ENCODE measurements around the gene ANTXR2.

DNA sequence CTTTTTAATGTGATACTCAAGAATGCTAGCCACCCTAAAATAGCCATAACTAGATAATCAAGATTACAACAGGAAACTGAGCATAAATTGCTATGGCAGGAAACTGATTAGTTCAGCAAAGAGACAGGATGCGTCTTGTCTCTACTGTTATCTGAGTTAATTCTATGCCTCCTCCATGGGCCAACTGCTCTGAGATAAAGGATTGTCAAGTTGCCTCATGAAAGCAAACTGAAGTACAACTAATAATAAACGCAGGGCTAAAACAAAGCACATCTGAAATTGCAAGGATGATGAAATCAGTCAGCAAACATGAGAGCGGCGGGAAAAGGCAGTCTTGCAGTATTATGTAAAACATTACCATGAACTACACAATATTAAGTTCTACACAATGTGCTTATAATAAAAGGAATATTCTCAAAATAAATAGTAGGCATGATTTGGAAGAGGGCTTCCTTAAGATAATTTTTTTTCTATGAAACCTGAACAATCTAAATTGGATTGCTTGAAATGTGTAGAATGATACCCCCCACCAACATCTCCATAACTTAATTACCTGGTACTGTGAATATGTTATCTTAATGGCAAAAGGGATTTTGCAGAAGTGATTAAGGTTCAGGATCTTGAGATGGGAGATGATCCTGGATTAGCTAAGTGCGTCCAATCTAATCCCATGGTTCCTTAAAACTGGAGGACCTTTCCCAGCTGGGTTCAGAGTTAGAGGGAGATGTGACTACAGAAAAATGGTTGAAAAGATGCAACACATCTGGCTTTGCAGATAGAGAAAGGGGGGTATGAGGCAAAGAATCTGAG, 65.9 kb downstream of the ANTXR2 start:
- TF ChIP-seq RAD21 (IDR thresholded peaks at IDR 0.05 in 1 of 2, conservative IDR thresholded peaks at IDR 0.05 in 1 of 2; ENCODE audit: low read depth in 2 of 2, low read length in 2 of 2) (no peak), BCL11A (IDR thresholded peaks at IDR 0.05; ENCODE audit: low read depth in 2 of 2, low read length in 2 of 2) (no peak), CREB1 (IDR thresholded peaks at IDR 0.05) (no peak)
- TF ChIP-seq, protein P1, sequence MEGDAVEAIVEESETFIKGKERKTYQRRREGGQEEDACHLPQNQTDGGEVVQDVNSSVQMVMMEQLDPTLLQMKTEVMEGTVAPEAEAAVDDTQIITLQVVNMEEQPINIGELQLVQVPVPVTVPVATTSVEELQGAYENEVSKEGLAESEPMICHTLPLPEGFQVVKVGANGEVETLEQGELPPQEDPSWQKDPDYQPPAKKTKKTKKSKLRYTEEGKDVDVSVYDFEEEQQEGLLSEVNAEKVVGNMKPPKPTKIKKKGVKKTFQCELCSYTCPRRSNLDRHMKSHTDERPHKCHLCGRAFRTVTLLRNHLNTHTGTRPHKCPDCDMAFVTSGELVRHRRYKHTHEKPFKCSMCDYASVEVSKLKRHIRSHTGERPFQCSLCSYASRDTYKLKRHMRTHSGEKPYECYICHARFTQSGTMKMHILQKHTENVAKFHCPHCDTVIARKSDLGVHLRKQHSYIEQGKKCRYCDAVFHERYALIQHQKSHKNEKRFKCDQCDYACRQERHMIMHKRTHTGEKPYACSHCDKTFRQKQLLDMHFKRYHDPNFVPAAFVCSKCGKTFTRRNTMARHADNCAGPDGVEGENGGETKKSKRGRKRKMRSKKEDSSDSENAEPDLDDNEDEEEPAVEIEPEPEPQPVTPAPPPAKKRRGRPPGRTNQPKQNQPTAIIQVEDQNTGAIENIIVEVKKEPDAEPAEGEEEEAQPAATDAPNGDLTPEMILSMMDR (IDR thresholded peaks at IDR 0.05; ENCODE audit: control extremely low read depth in 1 of 3, insufficient read depth in 1 of 3, low read depth in 1 of 3, low read length in 3 of 3), result no peak

Measured in H1 (cell line).